HL-60/S4 treated with retinoic acid at 250 ng/mL for 4 days and 3 days (cell line): Measurements from ENCODE around the gene KDM5B.

Experiments
- in situ Hi-C: fragments of 300-500 bp; cut with MboI; formaldehyde crosslinking; loops from 2 replicates; pipeline ENCODE4 v1.7.0; 2022; ENCODE audit warnings: low sequenced_read_pairs

The KDM5B gene

GRCh38 chr1:202794051-202794740 is 14.0 kb downstream of the KDM5B start:
- in situ Hi-C loops = no loop called here

DNA sequence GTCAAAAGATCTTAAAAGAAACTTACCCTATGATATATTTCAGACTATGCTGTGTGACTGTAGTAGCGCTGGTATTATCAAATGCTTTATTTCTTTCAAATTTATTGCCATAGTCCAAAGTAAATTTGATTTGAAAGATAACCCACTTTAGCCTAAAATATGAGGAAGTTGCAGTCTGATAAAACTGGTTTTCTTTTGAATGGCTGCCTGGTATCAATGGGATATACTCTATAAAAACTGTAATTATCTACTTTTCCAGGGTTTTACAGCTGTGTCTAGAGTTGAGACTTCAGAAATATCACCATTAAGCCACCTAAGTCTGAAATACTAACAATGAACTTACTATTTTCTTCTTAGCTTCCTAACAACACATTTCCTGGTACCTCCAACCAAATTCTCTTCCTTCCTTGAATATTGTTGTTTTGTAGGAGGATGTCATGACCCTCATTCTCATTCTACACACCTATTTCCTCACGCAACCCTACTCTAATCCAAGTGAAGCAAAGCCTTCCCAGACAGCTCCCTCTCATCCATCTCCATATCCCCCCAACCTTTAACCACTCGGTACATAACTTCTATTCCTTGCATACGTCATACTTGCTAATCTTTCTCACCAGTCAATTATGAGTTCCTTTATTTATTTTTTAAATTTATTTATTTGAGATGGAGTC is 17.0 kb downstream of the KDM5B start:
- in situ Hi-C loops = no loop called here

DNA sequence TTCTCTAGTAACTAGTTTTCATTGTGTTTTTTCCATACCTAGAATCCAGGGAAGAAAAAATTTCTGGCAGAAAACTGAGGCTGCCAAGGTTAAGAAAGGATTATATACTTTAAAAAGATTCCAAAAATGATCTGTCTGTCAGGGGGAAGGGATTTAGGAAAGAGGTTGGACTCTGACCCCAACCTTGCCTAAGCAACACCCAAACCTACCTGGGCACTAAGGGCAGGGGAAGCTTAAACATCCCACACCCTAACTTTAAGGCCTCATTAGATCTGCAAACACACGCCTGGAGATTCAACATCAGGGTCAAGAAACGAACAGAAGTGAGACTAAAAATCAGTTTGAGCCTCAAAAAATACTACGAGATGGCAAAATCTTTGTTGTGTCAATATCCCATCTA is 19.4 kb downstream of the KDM5B start:
- in situ Hi-C loops = no loop called here

- in situ Hi-C loops = no loop called here
Measured at GRCh38 chr1:202786804-202787203, 21.4 kb downstream of the KDM5B start.

GRCh38 chr1:202781180-202781579 is 27.0 kb downstream of the KDM5B start:
- in situ Hi-C loops = no loop called here

GRCh38 chr1:202770135-202770534 is 38.1 kb downstream of the KDM5B start:
- in situ Hi-C loops = no loop called here

DNA sequence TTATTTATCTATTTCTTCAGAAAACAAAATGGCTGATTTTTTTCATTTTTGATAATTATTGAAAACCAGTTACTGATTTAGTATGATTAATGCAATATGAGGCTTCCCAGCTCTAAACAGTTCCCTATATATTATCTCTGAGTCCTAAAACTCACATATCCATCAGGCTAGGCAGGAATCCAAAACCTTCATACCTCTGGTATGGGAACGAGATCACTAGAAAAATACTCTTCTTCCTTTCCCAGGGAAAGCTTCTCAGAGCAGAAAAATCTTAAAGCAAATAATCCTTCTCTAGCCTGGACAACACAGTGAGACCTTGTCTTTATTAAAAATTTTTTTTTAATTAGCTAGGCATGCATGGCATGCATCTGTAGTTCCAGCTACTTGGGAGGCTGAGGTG is 42.5 kb downstream of the KDM5B start:
- in situ Hi-C loops = no loop called here

DNA sequence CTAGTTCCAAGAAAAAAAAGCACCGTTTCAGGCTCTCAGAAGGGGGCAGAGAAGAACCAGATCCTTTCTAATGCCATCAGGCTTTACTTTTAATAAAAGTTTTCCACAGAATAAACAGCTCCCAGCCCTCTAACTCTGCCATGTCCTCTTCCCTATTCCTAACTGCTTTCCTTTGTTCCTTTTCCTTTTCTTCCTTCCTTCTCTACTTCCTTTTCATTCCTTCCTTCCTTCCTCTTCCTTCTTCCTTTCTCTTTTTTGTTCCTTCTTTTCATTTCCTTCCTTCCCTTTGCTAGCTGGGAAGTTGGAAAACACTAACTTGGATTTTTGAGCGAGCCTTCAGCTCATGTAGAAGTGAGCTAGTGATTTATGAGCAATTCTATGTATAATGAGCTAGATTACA is 46.2 kb downstream of the KDM5B start:
- in situ Hi-C loops = no loop called here

DNA sequence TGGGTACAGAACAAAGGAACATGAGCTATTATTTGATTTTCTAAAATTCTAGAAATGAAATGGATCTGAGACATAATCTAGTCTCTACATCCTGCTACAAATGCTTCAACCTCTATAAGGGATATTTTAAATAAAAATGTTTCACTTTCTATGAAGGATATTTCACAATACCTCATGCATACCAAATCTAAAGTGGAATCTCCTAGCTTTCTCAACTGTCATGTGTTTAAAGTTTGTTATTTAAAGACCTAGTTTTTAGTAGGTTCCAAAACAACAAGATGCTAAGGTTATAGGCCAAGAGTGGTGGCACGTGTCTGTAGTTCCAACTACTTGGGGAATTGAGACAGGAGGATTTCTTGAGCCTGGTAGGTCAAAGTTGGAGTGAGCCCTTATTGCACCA is 47.6 kb downstream of the KDM5B start:
- in situ Hi-C loops = no loop called here

GRCh38 chr1:202756391-202756790 is 51.8 kb downstream of the KDM5B start:
- in situ Hi-C loops = no loop called here

DNA sequence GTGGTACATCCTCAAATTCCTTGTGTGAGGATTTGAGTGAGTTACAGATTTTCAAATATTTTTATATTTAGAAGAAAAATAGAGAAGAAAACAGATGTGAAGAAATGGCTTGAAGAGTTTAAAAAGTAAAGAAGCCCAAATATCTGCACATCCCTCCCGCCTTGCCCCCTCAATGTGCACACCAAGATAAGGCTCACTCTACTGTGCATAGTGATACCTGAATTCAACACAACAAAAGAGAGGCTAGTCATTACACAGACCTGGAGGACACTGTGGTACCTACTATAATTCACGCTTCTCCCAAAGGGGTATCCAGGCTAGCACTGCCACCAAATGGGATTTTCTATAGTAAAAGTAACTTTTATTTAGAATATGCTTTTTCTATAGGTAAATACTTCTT is 53.9 kb downstream of the KDM5B start:
- in situ Hi-C loops = no loop called here

- in situ Hi-C loops = no loop called here
Measured at GRCh38 chr1:202752774-202753173, 55.4 kb downstream of the KDM5B start.

DNA sequence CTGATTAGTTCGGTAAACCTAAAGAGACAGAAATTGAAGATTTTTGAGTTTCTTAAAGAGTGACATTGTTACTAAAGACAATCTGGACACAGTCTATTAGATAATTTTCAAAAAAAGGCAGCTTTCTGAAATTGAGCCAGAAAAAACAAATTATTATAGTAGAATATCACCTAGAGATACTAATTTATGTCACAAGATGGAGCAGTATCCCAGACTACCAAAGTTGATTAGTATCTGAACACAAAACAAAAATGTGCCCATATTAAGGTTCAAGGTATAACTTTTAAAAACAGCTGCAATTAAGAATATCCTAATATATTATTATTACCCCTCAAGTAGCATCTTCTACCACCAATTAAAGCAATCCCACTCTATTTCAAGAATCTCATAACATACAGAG is 57.5 kb downstream of the KDM5B start:
- in situ Hi-C loops = no loop called here

DNA sequence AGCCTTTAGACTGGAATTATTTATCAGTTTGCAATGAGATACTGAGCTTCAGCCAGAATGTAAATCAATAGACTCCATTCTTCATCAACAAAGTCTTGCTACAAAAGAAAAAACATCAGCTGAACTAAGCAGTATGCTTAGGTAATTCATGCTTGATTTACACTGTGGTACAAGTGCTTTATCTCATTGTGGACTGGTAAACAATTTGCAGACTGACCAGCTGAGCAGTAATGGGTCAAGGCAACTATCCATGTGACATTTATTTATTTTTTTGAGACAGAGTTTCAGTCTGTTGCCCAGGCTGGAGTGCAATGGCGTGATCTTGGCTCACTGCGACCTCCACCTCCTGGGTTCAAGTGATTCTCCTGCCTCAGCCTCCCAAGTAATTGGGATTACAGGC is 58.2 kb downstream of the KDM5B start:
- in situ Hi-C loops = no loop called here

DNA sequence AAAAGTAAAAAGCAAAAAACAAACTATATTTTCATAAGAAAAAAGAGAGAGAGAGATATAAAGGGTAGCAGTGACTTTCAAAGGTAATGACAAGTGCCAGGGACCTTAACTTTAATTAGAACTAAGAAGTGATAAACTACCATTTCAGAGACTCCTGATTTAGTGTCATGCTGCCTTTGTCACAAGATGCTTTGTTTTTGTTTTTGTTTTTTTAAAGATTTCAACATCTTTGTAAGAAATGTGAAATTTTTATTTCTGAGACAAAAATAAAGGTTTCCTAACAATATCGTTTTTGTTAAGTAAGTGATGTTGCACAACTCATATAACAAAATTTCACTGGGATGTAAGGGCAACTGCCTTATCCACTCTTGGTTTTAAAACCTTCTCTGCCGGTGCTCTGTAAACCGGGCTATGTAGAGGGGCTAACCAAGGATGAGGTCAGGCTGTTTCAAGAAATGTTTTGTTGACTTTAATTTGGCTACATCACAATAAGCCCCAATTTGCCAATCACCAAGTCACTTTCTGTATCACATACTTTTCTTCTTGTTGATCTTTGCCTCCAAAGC is 62.8 kb downstream of the KDM5B start:
- in situ Hi-C loops = loop anchor here (25.0 kb wide), 1 partner anchor 242 kb away; no protein-coding TSS in a partner anchor

DNA sequence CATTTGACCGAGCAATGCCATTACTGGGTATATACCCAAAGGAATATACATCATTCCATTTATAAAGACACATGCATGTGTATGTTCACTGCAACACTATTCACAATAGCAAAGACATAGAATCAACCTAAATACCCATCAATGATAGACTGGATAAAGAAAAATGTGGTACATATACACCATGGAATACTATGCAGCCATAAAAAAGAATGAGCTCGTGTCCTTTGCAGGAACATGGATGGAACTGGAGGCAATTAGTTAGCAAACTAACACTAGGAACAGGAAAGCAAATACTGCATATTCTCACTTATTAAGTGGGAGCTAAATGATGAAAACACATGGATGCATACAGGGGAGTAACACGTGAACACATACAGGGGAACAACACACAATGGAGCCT is 63.5 kb downstream of the KDM5B start:
- in situ Hi-C loops = loop anchor here (25.0 kb wide), 1 partner anchor 243 kb away; no protein-coding TSS in a partner anchor

GRCh38 chr1:202742496-202742895 is 65.7 kb downstream of the KDM5B start:
- in situ Hi-C loops = loop anchor here (25.0 kb wide), 1 partner anchor 245 kb away; no protein-coding TSS in a partner anchor

DNA sequence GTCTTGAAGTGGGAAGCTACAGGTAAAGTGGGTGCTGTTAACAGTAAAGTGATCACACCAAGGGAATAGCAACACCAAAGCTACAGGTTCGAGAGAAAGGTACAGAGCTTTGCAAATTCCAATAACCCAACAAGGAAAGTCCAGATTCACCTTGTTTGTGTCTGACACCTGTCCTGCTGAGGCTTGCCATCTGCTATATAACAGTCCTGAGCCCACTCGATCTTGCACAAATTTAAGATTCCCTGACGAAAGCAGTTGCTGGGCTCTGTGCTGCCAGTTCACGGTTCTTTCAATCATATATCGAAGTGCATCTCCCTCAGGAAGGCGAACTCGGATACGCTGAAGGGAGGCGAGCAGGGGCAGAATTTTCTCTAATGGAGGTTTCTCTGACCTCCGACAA is 75.0 kb downstream of the KDM5B start:
- in situ Hi-C loops = loop anchor here (25.0 kb wide), 1 partner anchor 254 kb away; no protein-coding TSS in a partner anchor

DNA sequence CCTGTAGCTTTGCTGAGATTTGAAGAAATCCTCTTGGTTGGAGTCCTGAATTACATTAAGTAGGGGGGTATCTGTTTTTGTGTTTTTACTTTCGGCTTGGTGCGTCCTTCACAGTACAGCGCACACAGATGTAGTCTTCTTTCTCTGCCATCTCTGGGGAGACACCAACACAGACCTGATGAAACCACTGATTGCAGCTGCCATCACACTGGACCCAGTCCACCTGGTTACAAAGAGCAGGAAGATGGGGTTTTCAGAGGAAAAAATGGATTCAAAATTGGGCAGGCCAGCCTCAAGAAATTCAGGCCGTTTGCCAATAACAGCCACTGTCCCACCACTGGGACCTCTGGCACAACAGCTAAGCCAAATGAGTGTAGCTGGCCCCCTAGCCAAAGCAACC is 79.3 kb downstream of the KDM5B start:
- in situ Hi-C loops = loop anchor here (25.0 kb wide), 1 partner anchor 258 kb away; no protein-coding TSS in a partner anchor

DNA sequence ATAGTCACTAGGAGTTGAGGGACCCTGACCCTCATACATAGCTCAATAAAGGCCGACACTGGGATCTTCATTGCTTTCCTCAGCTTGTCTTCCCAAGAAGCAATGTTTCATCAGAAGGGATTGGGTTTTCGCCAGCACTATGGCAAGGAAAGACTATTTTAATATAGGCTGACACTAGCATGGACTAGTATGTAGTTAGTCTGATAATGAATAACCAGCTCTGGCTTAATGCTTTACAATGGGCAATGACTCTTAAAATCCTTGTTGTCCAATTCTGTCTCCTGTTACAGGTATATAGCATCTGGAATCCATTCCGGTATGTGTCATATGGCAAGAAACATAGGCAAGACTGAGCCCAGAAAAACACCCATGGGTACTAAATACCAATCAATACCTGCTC is 82.7 kb downstream of the KDM5B start:
- in situ Hi-C loops = loop anchor here (25.0 kb wide), 1 partner anchor 262 kb away; no protein-coding TSS in a partner anchor

DNA sequence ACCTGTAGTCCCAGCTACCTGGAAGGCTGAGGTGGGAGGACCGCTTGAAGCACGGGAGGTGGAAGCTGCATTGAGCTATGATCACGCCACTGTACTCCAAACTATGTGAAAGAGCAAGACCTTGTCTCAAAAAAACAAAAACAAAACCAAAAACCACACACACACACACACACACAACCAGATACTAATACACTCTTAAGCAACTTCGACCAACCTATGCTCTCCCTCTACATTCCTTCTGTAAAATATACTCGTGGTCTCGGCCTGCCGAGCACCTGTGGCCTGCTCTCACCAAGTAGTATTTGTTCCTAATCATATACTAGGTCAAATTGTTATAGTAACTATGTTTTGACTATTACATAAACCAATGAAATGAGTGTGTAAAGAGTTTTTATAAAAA is 84.5 kb downstream of the KDM5B start:
- in situ Hi-C loops = loop anchor here (25.0 kb wide), 2 partner anchors 236 to 536 kb away; partner anchors contain the start of gene LGR6

DNA sequence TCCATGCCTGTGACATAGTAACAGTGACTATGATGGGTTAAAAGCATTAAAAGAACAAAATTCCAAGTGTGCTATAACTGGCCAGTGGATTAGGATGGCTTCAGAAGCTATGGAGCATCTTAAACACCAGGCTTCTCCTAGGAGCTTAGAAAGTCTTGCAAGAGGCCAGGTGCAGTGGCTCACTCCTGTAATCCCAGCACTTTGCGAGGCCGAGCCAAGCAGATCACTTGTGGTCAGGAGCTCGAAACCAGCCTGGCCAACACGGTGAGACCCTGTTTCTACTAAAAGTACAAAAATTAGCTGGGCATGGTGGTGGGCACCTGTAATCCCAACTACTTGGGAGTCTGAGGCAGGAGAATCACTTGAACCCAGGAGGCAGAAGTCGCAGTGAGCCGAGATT is 85.2 kb downstream of the KDM5B start:
- in situ Hi-C loops = loop anchor here (25.0 kb wide), 2 partner anchors 236 to 536 kb away; partner anchors contain the start of gene LGR6
